ENCODE data around the gene SMLR1. TPM values are rescaled to one million over a fixed set of nuclear protein-coding genes. Genes with fewer than 3 reads are reported as not detected.

The SMLR1 gene
- total RNA-seq, 6 experiments from 2014 or later, result not detected

DNA sequence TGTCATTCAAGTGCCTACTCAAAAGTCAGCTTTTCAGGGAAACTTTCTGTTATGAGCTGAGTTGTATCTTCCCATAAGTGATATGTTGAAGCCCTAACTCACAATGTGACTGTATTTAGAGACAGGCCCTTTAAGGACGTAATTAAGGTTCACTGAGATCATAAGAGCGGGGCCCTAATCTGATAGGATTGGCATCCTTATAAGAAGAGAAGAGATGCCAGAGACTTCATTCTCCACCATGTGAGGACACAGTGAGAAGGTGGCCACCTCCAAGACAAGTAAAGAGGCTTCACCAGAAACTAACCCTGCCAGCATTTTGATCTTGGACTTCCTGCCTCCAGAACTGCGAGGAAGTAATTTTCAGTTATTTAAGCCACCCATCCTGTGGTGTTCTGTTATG lies 12.7 kb upstream of the SMLR1 start:
- no peak overlapping the region for H3K27ac Mint-ChIP-seq
- DNase-seq, result no peak
- H3K4me3 Mint-ChIP-seq, result no peak overlapping the region
- peaks cover 12% of the 10 kb centered on the region for H3K4me1 Mint-ChIP-seq (ENCODE audit: low read depth)
- H3K27me3 Mint-ChIP-seq (ENCODE audit: insufficient read depth), result peaks cover 3% of the 10 kb centered on the region
- H3K36me3 Mint-ChIP-seq (ENCODE audit: low read depth), result no peaks in the 10 kb centered on the region
- no peaks in the 10 kb centered on the region for H3K9me3 Mint-ChIP-seq
- TF ChIP-seq, protein P1, sequence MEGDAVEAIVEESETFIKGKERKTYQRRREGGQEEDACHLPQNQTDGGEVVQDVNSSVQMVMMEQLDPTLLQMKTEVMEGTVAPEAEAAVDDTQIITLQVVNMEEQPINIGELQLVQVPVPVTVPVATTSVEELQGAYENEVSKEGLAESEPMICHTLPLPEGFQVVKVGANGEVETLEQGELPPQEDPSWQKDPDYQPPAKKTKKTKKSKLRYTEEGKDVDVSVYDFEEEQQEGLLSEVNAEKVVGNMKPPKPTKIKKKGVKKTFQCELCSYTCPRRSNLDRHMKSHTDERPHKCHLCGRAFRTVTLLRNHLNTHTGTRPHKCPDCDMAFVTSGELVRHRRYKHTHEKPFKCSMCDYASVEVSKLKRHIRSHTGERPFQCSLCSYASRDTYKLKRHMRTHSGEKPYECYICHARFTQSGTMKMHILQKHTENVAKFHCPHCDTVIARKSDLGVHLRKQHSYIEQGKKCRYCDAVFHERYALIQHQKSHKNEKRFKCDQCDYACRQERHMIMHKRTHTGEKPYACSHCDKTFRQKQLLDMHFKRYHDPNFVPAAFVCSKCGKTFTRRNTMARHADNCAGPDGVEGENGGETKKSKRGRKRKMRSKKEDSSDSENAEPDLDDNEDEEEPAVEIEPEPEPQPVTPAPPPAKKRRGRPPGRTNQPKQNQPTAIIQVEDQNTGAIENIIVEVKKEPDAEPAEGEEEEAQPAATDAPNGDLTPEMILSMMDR (IDR thresholded peaks at IDR 0.05), result no peak

DNA sequence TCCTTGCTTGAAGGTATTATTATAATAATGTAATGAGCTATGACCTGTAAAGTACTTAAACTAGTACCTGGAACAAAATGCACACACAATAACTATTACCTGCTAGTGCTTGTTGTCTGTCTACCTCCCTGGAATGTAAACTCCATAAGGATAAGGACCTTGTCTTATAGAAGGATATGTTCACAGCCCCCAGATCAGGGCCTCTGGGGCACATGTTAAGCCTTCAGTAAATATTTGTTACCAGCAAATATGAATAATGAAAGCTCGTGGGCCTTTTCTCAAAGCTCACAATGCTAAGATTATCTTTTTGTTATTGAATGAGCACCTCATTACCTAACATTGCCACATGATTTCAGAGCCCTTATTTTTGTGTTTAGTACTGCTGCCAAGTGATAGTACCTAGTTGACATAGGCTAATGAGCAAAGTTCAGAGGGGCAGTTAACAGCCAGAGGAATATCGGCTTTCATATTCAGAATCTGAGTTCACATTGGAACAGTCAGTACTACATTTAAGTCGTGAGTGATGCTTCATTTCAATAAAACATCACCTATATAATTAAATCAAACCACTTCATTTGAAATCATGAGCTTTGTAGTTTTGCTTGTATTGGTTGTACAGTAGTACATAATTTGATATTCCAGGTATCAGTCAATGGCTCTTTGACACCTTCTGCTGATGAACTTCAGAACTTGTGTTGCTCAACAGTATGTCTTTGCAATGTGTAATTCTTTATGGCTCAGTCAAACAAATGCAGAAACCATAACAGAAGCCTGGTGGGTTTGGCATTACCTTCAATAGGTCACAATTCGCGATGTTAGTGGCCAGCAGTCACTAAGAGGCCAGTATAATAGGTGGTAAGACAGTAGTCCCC lies 11.8 kb upstream of the SMLR1 start:
- H3K4me1 Mint-ChIP-seq (ENCODE audit: low read depth), result peaks cover 2% of the 10 kb centered on the region
- no peak for DNase-seq
- no peak overlapping the region for H3K4me3 Mint-ChIP-seq
- H3K9me3 Mint-ChIP-seq, result no peaks in the 10 kb centered on the region
- H3K27ac Mint-ChIP-seq, result no peak overlapping the region
- no peaks in the 10 kb centered on the region for H3K36me3 Mint-ChIP-seq (ENCODE audit: low read depth)
- TF ChIP-seq, protein P1 (IDR thresholded peaks at IDR 0.05), result no peak
- peaks cover 3% of the 10 kb centered on the region for H3K27me3 Mint-ChIP-seq (ENCODE audit: insufficient read depth)

DNA sequence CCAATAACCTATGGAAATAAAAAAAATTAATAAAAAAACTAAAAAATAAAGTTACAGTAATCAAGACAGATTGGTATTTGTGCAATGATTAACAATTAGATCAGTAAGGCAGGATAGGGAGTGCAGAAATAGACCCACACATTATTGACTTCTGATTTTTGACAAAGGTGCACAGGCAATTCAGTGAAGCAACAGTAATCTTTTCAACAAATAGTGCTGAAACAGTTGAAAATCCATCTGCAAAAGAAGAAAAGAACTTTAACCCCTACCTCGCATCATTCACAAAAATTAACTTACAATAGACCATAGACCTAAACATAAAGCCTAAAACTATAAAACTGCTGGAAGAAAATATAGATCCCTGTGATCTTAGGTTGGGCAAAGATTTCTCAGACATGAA lies 4.5 kb upstream of the SMLR1 start:
- H3K9me3 Mint-ChIP-seq, result no peaks in the 10 kb centered on the region; the same call in 1 of the 2 replicates
- TF ChIP-seq, protein P1 (IDR thresholded peaks at IDR 0.05), result no peak
- no peaks in the 10 kb centered on the region for H3K4me1 Mint-ChIP-seq (ENCODE audit: low read depth)
- no peak for DNase-seq
- no peaks in the 10 kb centered on the region for H3K36me3 Mint-ChIP-seq (ENCODE audit: low read depth)
- no peak overlapping the region for H3K4me3 Mint-ChIP-seq
- H3K27ac Mint-ChIP-seq, result no peak overlapping the region
- H3K27me3 Mint-ChIP-seq (ENCODE audit: insufficient read depth), result peaks cover 1% of the 10 kb centered on the region; the same call in 1 of the 2 replicates

DNA sequence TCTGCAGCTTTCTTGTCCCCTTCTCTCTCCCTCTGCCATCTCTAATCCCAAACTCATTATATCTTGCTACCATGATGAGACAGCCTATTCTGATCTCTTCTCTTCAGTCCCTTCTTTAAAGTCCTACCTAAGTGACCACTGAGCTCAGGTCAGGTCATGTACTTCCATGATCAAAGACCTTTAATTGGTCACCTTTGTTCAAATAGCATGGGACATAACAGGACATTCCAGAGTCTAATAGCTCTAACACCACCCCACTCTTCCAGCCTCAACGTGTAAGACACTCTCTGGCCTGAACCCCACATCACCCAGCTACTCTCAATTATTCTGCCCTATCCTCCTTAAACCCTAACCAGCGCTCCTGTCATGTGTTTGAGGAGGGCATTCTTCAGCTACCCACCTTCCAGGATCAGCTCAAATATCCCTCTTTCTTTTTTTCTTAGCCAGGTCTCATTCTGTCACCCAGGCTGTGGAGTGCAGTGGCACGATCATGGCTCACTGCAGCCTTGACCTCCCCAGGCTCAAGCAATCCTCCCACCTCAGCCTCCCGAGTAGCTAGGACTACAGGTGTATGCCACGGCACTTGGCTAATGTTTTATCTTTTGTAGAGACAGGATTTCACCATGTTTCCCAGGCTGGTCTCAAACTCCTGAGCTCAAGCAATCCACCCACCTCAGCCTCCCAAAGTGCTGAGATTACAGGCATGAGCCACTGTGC lies 2.1 kb upstream of the SMLR1 start:
- Mint-ChIP-seq H3K9me3 (no peaks in the 10 kb centered on the region; the same call in 1 of the 2 replicates), H3K4me1 (ENCODE audit: low read depth) (no peaks in the 10 kb centered on the region), H3K27me3 (ENCODE audit: insufficient read depth) (peaks cover 1% of the 10 kb centered on the region; the same call in 1 of the 2 replicates), H3K4me3 (no peak overlapping the region), H3K27ac (no peak overlapping the region), H3K36me3 (ENCODE audit: low read depth) (no peaks in the 10 kb centered on the region)
- TF ChIP-seq, protein P1 (IDR thresholded peaks at IDR 0.05), result no peak
- no peak for DNase-seq

DNA sequence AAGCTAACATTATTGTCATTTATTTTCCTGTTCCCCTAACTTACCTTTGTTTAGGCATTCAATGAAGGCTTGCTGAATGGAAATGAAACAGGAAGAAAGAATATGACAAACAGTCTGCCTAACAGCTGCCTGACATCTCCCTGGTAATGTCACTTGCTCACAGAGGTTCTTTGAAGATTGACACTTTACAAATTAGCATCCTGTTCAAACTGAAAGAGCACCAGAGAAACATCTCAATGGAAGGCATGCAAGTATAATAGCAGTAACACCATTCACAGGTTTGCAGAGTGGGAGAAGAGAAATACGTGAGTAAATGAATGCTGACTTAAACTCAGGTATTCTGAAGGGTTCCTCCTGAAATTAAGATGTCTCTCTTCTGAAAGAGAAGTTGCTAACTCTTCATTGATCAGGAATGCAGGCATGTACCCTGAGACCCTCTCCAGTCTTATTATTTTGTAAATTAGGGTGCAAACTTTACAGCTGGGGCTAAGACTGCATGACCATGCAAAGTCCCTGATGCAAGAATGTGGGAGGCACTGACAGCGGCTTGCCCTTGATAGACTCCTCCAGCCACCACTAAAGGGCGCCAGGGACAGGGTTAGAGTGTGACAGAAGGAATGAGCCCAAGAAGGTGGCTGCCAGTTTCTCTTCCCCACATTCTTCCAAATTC lies 1.3 kb upstream of the SMLR1 start:
- TF ChIP-seq, protein P1 (IDR thresholded peaks at IDR 0.05), result no peak
- H3K4me3 Mint-ChIP-seq, result no peak overlapping the region
- H3K27me3 Mint-ChIP-seq (ENCODE audit: insufficient read depth), result peaks cover 1% of the 10 kb centered on the region; the same call in 1 of the 2 replicates
- no peaks in the 10 kb centered on the region for H3K4me1 Mint-ChIP-seq (ENCODE audit: low read depth)
- no peaks in the 10 kb centered on the region for H3K36me3 Mint-ChIP-seq (ENCODE audit: low read depth)
- no peaks in the 10 kb centered on the region; the same call in 1 of the 2 replicates for H3K9me3 Mint-ChIP-seq
- H3K27ac Mint-ChIP-seq, result no peak overlapping the region
- DNase-seq, result no peak
